B cell (primary cell): ENCODE results near the gene SPPL3. TPM values are rescaled to one million over a fixed set of nuclear protein-coding genes. Genes with fewer than 3 reads are reported as not detected.

Experiments used
- ATAC-seq: fragments of 200-7000 bp; cut with Tn5 transposase; one replicate; pipeline ENCODE4 v1.10.0; 2021; ENCODE audit warnings: low read depth, mild to moderate bottlenecking, moderate number of reproducible peaks, moderate library complexity
- CTCF ChIA-PET: fragments of 350-600 bp; sonication (Branson Sonifier 250); formaldehyde crosslinking; loops from one replicate; lab custom pipeline; 2021; ENCODE audit warnings: antibody characterized with exemption, inconsistent platforms; lab: Charles Lee
- POLR2A ChIA-PET: fragments of 350-600 bp; sonication (Branson Sonifier 250); formaldehyde crosslinking; loops from one replicate; lab custom pipeline; 2021; ENCODE audit warnings: antibody characterized with exemption; lab: Charles Lee
- DNase-seq: peaks from one replicate; pipeline ENCODE4 v3.0.0; 2013
- H2AFZ ChIP-seq: 2 replicates; pipeline ENCODE4 v1.6.1; 2012; ENCODE audit warnings: mild to moderate bottlenecking, low read depth, low read length; ENCODE audit not compliant: insufficient read depth, poor library complexity, severe bottlenecking
- H3K27ac ChIP-seq, 2 donors: 1 replicate in 1 of 2; 2 replicates in 1 of 2; pipeline ENCODE4 v1.5.1; 2012 to 2013; ENCODE audit warnings: low read length in 2 of 2, mild to moderate bottlenecking in 2 of 2, moderate library complexity in 1 of 2
- H3K27me3 ChIP-seq, 4 experiments: fragments of 200-600 bp in 1 of 4; sonication (generic) in 1 of 4; replicated peaks in 1 of 4; 1 replicate in 2 of 4; 2 replicates in 2 of 4; pipeline versions ENCODE4 v1.6.1 to v1.7.0; 2013 to 2016; ENCODE audit warnings: low read length in 3 of 4, mild to moderate bottlenecking in 2 of 4, mixed read lengths in 1 of 4, moderate library complexity in 1 of 4; ENCODE audit not compliant: insufficient read depth in 4 of 4, control insufficient read depth in 3 of 4; ENCODE audit errors: control extremely low read depth in 1 of 4
- H3K36me3 ChIP-seq, 2 experiments: replicated peaks in 1 of 2; 1 replicate in 1 of 2; 2 replicates in 1 of 2; pipeline versions ENCODE4 v1.6.1 to v1.7.1; 2013; ENCODE audit warnings: low read length in 1 of 2; ENCODE audit not compliant: insufficient read depth in 2 of 2, control insufficient read depth in 1 of 2; ENCODE audit errors: control extremely low read depth in 1 of 2, extremely low read depth in 1 of 2
- H3K4me1 ChIP-seq, 2 donors: fragments of 200-600 bp in 1 of 2; sonication (generic) in 1 of 2; 1 replicate in 1 of 2; 2 replicates in 1 of 2; pipeline versions ENCODE4 v1.5.1 to v1.6.1; 2013 to 2017; ENCODE audit warnings: low read length in 2 of 2; ENCODE audit not compliant: control insufficient read depth in 2 of 2, insufficient read depth in 2 of 2
- H3K4me2 ChIP-seq: replicated peaks from 2 replicates; pipeline ENCODE3; 2012; ENCODE audit warnings: mild to moderate bottlenecking, low read depth, low read length; ENCODE audit not compliant: poor library complexity, severe bottlenecking
- H3K4me3 ChIP-seq, 5 experiments: fragments of 200-600 bp in 1 of 5; sonication (generic) in 1 of 5; 1 replicate in 3 of 5; 2 replicates in 2 of 5; pipeline versions ENCODE4 v1.5.1 to v1.7.0; 2011 to 2016; ENCODE audit warnings: low read length in 4 of 5, mild to moderate bottlenecking in 4 of 5, low read depth in 2 of 5, control low read depth in 1 of 5, moderate library complexity in 1 of 5; ENCODE audit not compliant: insufficient read depth in 1 of 5; ENCODE audit errors: control extremely low read depth in 1 of 5, extremely low read depth in 1 of 5
- H3K79me2 ChIP-seq: fragments of 200-600 bp; sonication (generic); one replicate; pipeline ENCODE4 v1.6.0; 2016; ENCODE audit warnings: low read length; ENCODE audit not compliant: control insufficient read depth, insufficient read depth
- H3K9ac ChIP-seq: fragments of 200-600 bp; sonication (generic); 2 replicates; pipeline ENCODE4 v1.6.1; 2017; ENCODE audit warnings: mild to moderate bottlenecking, low read length, moderate library complexity
- H3K9me3 ChIP-seq, 3 donors: one replicate each; pipeline versions ENCODE4 v1.6.1 to v1.7.1; 2013; ENCODE audit warnings: low read length in 2 of 3; ENCODE audit not compliant: control insufficient read depth in 2 of 3, insufficient read depth in 1 of 3; ENCODE audit errors: control extremely low read depth in 1 of 3
- H4K20me1 ChIP-seq: 2 replicates; pipeline ENCODE4 v1.6.0; 2012; ENCODE audit warnings: mild to moderate bottlenecking, low read length; ENCODE audit not compliant: insufficient read depth, control insufficient read depth, poor library complexity, severe bottlenecking
- H3K27ac Mint-ChIP-seq: one replicate; pipeline ENCODE4 v1.8.0; 2021; ENCODE audit warnings: mixed read lengths
- H3K27me3 Mint-ChIP-seq: one replicate; pipeline ENCODE4 v1.8.0; 2021; ENCODE audit warnings: mixed read lengths
- H3K4me1 Mint-ChIP-seq: one replicate; pipeline ENCODE4 v1.8.0; 2021; ENCODE audit warnings: mixed read lengths
- H3K4me3 Mint-ChIP-seq: one replicate; pipeline ENCODE4 v1.8.0; 2021; ENCODE audit warnings: mixed read lengths
- H3K9me3 Mint-ChIP-seq: one replicate; pipeline ENCODE4 v1.8.0; 2022; ENCODE audit warnings: mixed read lengths; ENCODE audit not compliant: insufficient read depth
- EZH2 ChIP-seq: IDR thresholded peaks from 2 replicates; pipeline ENCODE4 v1.6.1; 2012; ENCODE audit warnings: borderline replicate concordance, low read depth, mild to moderate bottlenecking, moderate library complexity, low read length; ENCODE audit not compliant: insufficient read depth, poor library complexity, severe bottlenecking
- WGBS: methylation state at CpG from one replicate; pipeline ENCODE4 v1.1.5; 2013; ENCODE audit warnings: missing lambda C conversion rate; ENCODE audit not compliant: insufficient coverage; 5-methylcytosine and 5-hydroxymethylcytosine counted together
- intact Hi-C: fragments of 100-400 bp; cut with micrococcal nuclease; formaldehyde crosslinking; loops from one replicate; pipeline ENCODE4 v1.10.0; 2022
- polyA plus RNA-seq: library from polyadenylated mRNA; depleted of rRNA; stranded (reverse); fragments of >200 nt; gene quantifications from 2 replicates; pipeline ENCODE4 v1.2.3, GENCODE V29; 2012
- total RNA-seq, 2 donors: library from RNA; stranded (reverse); fragments of 120-200 nt in 1 of 2; gene quantifications; 1 replicate in 1 of 2; 2 replicates in 1 of 2; pipeline versions ENCODE4 v1.2.3 to v1.2.4, GENCODE V29; 2013 to 2022
- TF ChIP-seq, protein P1 (sequence below): fragments of 200-600 bp; IDR thresholded peaks from one replicate; pipeline ENCODE4 v1.8.0; 2022; ENCODE audit warnings: antibody characterized with exemption, mild to moderate bottlenecking

SPPL3 gene
- total and polyA plus RNA-seq, 2 donors (not counting 1 experiment from before 2014, with no cell fraction given): 12.3 to 43.6 TPM

DNA sequence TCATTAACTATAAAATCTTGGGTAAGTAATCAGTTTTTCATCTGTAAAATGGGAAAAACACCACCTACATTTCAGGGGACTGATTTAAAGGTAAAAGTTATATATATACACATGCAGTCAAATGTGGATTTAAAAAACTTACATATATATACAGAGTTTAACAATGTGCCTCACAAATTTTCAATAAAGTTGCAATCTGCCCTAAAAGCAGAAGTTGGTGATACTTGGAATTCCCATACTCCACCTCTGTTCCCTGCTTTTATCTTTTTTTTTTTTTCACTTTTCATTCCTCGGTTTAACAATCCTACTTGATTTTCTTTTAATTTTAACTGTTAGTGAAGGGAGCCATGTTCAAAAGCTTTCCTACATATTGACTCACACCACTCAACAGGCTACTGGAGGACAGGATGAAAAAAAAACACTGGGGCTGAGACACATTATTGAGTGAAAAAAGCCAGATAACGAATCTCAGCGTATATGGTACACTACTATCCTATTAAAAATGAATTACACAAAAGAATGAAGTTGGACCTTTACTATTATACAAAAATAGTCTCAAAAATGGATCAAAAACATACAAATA is 24.3 kb downstream of the SPPL3 start:
- DNase-seq: no peak
- H3K27ac Mint-ChIP-seq: no peak overlapping the region
- CTCF ChIA-PET: interaction anchor here (0.9 kb wide), 1 partner anchor 17 kb away, joined by 3 read pairs; no protein-coding TSS in a partner anchor

DNA sequence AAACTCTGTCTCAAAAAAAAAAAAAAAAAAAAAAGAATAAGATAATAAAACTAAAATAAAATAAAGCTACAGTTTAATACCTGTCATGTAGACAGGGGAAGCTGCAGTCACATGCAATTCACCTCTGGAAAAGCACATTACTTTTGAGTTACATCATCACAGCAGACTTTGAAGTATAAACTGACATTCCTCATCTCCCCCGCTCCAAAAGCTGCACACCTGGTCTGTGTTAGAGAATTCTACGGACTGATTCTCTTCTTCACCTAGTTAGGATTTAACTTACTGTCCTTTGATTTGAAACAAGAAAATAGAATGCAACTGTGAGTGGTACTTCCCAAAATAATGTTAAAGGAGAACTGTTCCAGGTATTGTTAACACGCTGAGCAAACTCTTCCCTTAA is 25.1 kb downstream of the SPPL3 start:
- Mint-ChIP-seq H3K4me3 (no peak overlapping the region), H3K27ac (no peak overlapping the region), H3K27me3 (no peaks in the 10 kb centered on the region), H3K9me3 (no peaks in the 10 kb centered on the region), H3K4me1 (peaks cover 52% of the 10 kb centered on the region)
- peaks cover 0 to 5% of the 10 kb centered on the region in 2 donors for H3K4me1 ChIP-seq
- no peak overlapping the region for H2AFZ ChIP-seq
- H3K9ac ChIP-seq: no peak overlapping the region
- H3K79me2 ChIP-seq: peaks cover 99% of the 10 kb centered on the region
- peaks cover 0 to 2% (median 0%) of the 10 kb centered on the region in 3 donors for H3K9me3 ChIP-seq
- H3K36me3 ChIP-seq: no peaks in the 10 kb centered on the region
- ChIA-PET POLR2A (interaction anchor here (0.6 kb wide), 1 partner anchor 101 kb away, joined by 6 read pairs; no protein-coding TSS in a partner anchor), CTCF (interaction anchor here (0.7 to 0.9 kb wide), 2 partner anchors 16 to 455 kb away, joined by 3 read pairs; no protein-coding TSS in a partner anchor)
- no peak overlapping the region for H3K4me2 ChIP-seq
- intact Hi-C loops: no loop called here
- peaks cover 76% of the 10 kb centered on the region for H4K20me1 ChIP-seq
- no peak for TF ChIP-seq EZH2
- no peak overlapping the region for H3K27ac ChIP-seq
- ATAC-seq (no peak), DNase-seq (no peak)
- no peak overlapping the region for H3K4me3 ChIP-seq
- H3K27me3 ChIP-seq: no peaks in the 10 kb centered on the region
- WGBS: no CpG with 5 or more reads among the region's 3 CpGs

More for the DNA sequence above, 24.3 kb downstream of the SPPL3 start:
- Histone ChIP-seq H4K20me1 (peaks cover 71% of the 10 kb centered on the region), H3K4me3 (no peak overlapping the region), H3K4me2 (no peak overlapping the region), H3K9me3 (peaks cover 0 to 2% (median 0%) of the 10 kb centered on the region in 3 donors), H3K4me1 (peaks cover 0 to 5% of the 10 kb centered on the region in 2 donors), H3K9ac (no peak overlapping the region), H3K27me3 (no peaks in the 10 kb centered on the region), H3K79me2 (peaks cover 99% of the 10 kb centered on the region), H3K27ac (no peak overlapping the region), H3K36me3 (no peaks in the 10 kb centered on the region), H2AFZ (no peak overlapping the region)
- H3K4me1 Mint-ChIP-seq: peaks cover 51% of the 10 kb centered on the region
- POLR2A ChIA-PET: no interaction called here
- no peak overlapping the region for H3K4me3 Mint-ChIP-seq
- no CpG with 5 or more reads among the region's 3 CpGs for WGBS
- no peak for TF ChIP-seq EZH2
- TF ChIP-seq, protein P1, sequence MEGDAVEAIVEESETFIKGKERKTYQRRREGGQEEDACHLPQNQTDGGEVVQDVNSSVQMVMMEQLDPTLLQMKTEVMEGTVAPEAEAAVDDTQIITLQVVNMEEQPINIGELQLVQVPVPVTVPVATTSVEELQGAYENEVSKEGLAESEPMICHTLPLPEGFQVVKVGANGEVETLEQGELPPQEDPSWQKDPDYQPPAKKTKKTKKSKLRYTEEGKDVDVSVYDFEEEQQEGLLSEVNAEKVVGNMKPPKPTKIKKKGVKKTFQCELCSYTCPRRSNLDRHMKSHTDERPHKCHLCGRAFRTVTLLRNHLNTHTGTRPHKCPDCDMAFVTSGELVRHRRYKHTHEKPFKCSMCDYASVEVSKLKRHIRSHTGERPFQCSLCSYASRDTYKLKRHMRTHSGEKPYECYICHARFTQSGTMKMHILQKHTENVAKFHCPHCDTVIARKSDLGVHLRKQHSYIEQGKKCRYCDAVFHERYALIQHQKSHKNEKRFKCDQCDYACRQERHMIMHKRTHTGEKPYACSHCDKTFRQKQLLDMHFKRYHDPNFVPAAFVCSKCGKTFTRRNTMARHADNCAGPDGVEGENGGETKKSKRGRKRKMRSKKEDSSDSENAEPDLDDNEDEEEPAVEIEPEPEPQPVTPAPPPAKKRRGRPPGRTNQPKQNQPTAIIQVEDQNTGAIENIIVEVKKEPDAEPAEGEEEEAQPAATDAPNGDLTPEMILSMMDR: no peak
- no peaks in the 10 kb centered on the region for H3K9me3 Mint-ChIP-seq
- intact Hi-C loops: no loop called here
- H3K27me3 Mint-ChIP-seq: no peaks in the 10 kb centered on the region
- no peak for ATAC-seq
